ENCODE results near the gene CCDC68. TPM values are rescaled to one million over a fixed set of nuclear protein-coding genes. Genes with fewer than 3 reads are reported as not detected.

Gene CCDC68
- total and polyA plus RNA-seq, 12 donors, result 2.0 to 19.3 (median 4.9) TPM

DNA sequence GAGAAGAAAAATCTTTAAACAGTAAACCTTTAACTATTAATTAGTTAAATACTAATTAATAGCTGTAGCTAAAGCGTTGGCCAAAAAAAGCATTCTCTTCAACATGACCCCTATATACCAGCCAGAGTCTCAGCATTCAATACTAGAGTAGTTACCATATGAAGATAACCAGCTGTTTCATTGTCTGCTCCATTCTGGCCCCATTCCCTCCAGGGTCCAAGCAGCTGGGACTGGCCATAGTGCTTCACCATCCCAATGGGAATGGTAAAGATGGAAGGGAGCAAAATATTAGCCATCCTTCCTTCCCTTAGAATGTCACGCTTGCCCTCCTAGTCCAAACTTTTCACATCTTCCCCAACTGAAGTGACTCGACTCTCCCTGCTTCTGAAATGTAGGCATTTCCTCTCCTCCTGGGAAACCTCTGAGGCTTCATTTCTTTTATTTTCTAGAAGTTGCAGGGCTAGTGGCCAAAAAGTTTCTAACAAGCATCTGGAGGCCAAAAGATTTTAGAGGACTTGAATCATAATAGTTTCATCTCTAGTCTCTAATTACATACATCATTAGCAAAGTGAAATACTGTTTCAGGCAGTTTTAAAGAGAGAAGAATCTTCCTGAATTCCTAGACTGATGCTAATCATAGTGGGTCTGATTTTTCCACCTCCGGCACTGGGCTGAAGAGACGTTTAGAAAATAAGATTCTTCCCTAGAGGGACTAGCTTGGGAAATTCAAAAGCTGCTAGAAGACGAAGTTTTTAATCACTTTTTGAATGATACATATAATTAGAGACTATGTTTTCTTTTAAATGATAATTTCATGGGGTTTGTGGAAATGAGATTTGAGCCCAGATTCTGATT is 52.7 kb downstream of the CCDC68 start:
- Histone ChIP-seq H3K27ac (no peak overlapping the region), H3K9me3 (replicated peaks in 1 of 3) (no peaks in the 10 kb centered on the region), H3K4me1 (replicated peaks in 1 of 2) (no peaks in the 10 kb centered on the region), H3K27me3 (no peaks in the 10 kb centered on the region), H3K36me3 (replicated peaks in 1 of 2) (no peaks in the 10 kb centered on the region), H3K4me3 (no peak overlapping the region)
- no peak for TF ChIP-seq POLR2A (IDR thresholded peaks at IDR 0.05)
- TF ChIP-seq, protein P1, sequence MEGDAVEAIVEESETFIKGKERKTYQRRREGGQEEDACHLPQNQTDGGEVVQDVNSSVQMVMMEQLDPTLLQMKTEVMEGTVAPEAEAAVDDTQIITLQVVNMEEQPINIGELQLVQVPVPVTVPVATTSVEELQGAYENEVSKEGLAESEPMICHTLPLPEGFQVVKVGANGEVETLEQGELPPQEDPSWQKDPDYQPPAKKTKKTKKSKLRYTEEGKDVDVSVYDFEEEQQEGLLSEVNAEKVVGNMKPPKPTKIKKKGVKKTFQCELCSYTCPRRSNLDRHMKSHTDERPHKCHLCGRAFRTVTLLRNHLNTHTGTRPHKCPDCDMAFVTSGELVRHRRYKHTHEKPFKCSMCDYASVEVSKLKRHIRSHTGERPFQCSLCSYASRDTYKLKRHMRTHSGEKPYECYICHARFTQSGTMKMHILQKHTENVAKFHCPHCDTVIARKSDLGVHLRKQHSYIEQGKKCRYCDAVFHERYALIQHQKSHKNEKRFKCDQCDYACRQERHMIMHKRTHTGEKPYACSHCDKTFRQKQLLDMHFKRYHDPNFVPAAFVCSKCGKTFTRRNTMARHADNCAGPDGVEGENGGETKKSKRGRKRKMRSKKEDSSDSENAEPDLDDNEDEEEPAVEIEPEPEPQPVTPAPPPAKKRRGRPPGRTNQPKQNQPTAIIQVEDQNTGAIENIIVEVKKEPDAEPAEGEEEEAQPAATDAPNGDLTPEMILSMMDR (IDR thresholded peaks at IDR 0.05), result no peak
- intact Hi-C loops (cut with DNase I), result no loop called here
- DNase-seq, result no peak
- WGBS, 4 donors, result 60 to 75% (median 66%) methylated on average over 5 to 6 of the region's 6 CpGs

DNA sequence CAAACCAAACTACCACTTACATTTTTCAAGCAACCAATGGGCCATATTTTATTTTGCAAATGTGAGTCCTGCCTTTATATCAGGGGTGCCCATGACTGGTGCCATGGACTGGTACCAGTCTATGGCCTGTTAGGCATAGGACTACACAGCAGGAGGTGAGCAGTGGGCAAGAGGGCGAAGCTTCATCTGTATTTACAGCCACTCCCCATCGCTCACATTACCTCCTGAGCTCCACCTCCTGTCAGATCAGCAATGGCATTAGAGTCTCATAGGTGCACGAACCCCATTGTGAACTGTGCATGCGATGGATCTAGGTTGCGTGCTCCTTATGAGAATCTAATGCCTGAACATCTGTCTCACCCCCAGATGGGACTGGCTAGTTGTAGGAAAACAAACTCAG is 53.6 kb downstream of the CCDC68 start:
- Histone ChIP-seq H3K27ac (no peak overlapping the region), H3K36me3 (replicated peaks in 1 of 2) (no peaks in the 10 kb centered on the region), H3K9me3 (replicated peaks in 1 of 3) (no peaks in the 10 kb centered on the region), H3K4me3 (no peak overlapping the region), H3K4me1 (replicated peaks in 1 of 2) (no peaks in the 10 kb centered on the region), H3K27me3 (no peaks in the 10 kb centered on the region)
- TF ChIP-seq POLR2A (IDR thresholded peaks at IDR 0.05), result no peak
- TF ChIP-seq, protein P1 (IDR thresholded peaks at IDR 0.05), result no peak
- WGBS, 4 donors, result 91 to 98% (median 94%) methylated on average over 4 to 5 of the region's 5 CpGs
- intact Hi-C loops (cut with DNase I), result no loop called here
- DNase-seq, result no peak

DNA sequence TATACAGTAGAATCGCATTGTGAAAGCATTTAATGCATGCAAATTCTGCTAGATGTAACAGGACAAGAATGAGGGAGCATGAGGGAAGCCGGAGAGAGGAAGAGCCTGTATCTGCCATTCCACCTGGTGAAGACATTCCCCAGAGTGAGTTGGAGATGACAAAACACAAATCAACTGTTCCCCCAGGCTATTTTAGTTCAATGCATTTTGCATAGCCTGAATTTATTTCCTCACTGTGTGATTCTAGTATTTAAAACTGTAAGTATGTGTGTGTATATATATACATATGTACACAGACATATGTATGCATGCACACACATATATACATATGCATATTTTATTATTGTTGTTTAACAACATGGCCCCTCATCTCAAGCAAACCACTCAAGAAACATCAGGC is 54.7 kb downstream of the CCDC68 start:
- WGBS, 4 donors, result 84 to 90% (median 87%) methylated on average over 2 of the region's 2 CpGs
- Histone ChIP-seq H3K4me1 (replicated peaks in 1 of 2) (no peaks in the 10 kb centered on the region), H3K9me3 (replicated peaks in 1 of 3) (no peaks in the 10 kb centered on the region), H3K36me3 (replicated peaks in 1 of 2) (no peaks in the 10 kb centered on the region), H3K27ac (no peak overlapping the region), H3K27me3 (no peaks in the 10 kb centered on the region), H3K4me3 (no peak overlapping the region)
- intact Hi-C loops (cut with DNase I), result no loop called here
- no peak for DNase-seq
- TF ChIP-seq POLR2A (IDR thresholded peaks at IDR 0.05), result no peak
- TF ChIP-seq, protein P1 (IDR thresholded peaks at IDR 0.05), result no peak

DNA sequence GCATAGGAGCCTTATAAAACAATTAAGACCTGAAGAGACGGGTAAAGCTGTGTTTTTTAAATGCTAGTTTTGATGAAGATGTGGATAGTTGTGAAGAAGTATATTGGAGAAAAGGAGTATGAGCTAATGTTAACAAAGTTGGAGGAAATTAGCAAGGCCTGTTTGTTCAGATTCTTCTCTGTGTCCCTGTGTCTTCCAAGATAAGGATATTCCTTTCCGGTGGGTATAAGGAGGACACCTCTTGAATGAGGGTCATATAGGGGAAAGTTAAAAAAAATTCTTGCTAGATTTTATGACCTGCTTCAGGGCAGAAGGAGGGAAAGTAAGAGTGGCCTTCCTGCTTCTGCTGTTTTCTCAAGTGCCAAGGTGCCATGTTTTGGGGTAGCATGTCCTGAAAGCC is 59.0 kb downstream of the CCDC68 start:
- DNase-seq, result no peak
- Histone ChIP-seq H3K27ac (no peak overlapping the region), H3K4me1 (replicated peaks in 1 of 2) (no peaks in the 10 kb centered on the region), H3K36me3 (replicated peaks in 1 of 2) (no peaks in the 10 kb centered on the region), H3K9me3 (replicated peaks in 1 of 3) (no peaks in the 10 kb centered on the region), H3K4me3 (no peak overlapping the region), H3K27me3 (no peaks in the 10 kb centered on the region)
- WGBS, 4 donors, result 77 to 86% (median 81%) methylated on average over 2 of the region's 2 CpGs
- intact Hi-C loops (cut with DNase I), result no loop called here
- TF ChIP-seq, protein P1 (IDR thresholded peaks at IDR 0.05), result no peak
- TF ChIP-seq POLR2A (IDR thresholded peaks at IDR 0.05), result no peak
